ENCODE results near the gene PCBD1. TPM values are rescaled to one million over a fixed set of nuclear protein-coding genes. Genes with fewer than 3 reads are reported as not detected.
A peak's percentile ranks its signal among the peaks of the same experiment; 100 is the strongest.

PCBD1 gene
- total RNA-seq, 1 donor from 2014 or later = 23.9 TPM

GRCh38 chr10:70903262-70903921 lies 15.0 kb upstream of the PCBD1 start:
- TF ChIP-seq CTCF (IDR thresholded peaks at IDR 0.05; ENCODE audit: unreplicated experiment) = peak; percentile 90
- DNase-seq (ENCODE audit: low spot score) = peak; percentile 75
- no peaks in the 10 kb centered on the region for H3K36me3 Mint-ChIP-seq (ENCODE audit: low read depth, unreplicated experiment)
- H3K27me3 Mint-ChIP-seq (ENCODE audit: unreplicated experiment) = peaks cover 9% of the 10 kb centered on the region
- H3K4me3 Mint-ChIP-seq (ENCODE audit: unreplicated experiment) = no peak overlapping the region
- H3K4me1 Mint-ChIP-seq (ENCODE audit: unreplicated experiment) = peaks cover 3% of the 10 kb centered on the region
- no peak overlapping the region for H3K27ac Mint-ChIP-seq (ENCODE audit: unreplicated experiment)
- H3K9me3 Mint-ChIP-seq (ENCODE audit: unreplicated experiment) = no peaks in the 10 kb centered on the region

GRCh38 chr10:70902661-70903261 lies 14.4 kb upstream of the PCBD1 start:
- Mint-ChIP-seq H3K9me3 (ENCODE audit: unreplicated experiment) (no peaks in the 10 kb centered on the region), H3K27ac (ENCODE audit: unreplicated experiment) (no peak overlapping the region), H3K36me3 (ENCODE audit: low read depth, unreplicated experiment) (no peaks in the 10 kb centered on the region), H3K4me1 (ENCODE audit: unreplicated experiment) (peaks cover 3% of the 10 kb centered on the region), H3K4me3 (ENCODE audit: unreplicated experiment) (no peak overlapping the region), H3K27me3 (ENCODE audit: unreplicated experiment) (peaks cover 9% of the 10 kb centered on the region)
- TF ChIP-seq CTCF (IDR thresholded peaks at IDR 0.05; ENCODE audit: unreplicated experiment) = no peak
- no peak for DNase-seq (ENCODE audit: low spot score)

GRCh38 chr10:70901276-70901878 lies 13.0 kb upstream of the PCBD1 start:
- no peak overlapping the region for H3K4me3 Mint-ChIP-seq (ENCODE audit: unreplicated experiment)
- DNase-seq (ENCODE audit: low spot score) = no peak
- H3K36me3 Mint-ChIP-seq (ENCODE audit: low read depth, unreplicated experiment) = no peaks in the 10 kb centered on the region
- no peaks in the 10 kb centered on the region for H3K9me3 Mint-ChIP-seq (ENCODE audit: unreplicated experiment)
- H3K27me3 Mint-ChIP-seq (ENCODE audit: unreplicated experiment) = peaks cover 4% of the 10 kb centered on the region
- H3K4me1 Mint-ChIP-seq (ENCODE audit: unreplicated experiment) = peaks cover 3% of the 10 kb centered on the region
- no peak for TF ChIP-seq CTCF (IDR thresholded peaks at IDR 0.05; ENCODE audit: unreplicated experiment)
- H3K27ac Mint-ChIP-seq (ENCODE audit: unreplicated experiment) = no peak overlapping the region

GRCh38 chr10:70899096-70899495 lies 10.7 kb upstream of the PCBD1 start:
- no peaks in the 10 kb centered on the region for H3K36me3 Mint-ChIP-seq (ENCODE audit: low read depth, unreplicated experiment)
- H3K27ac Mint-ChIP-seq (ENCODE audit: unreplicated experiment) = no peak overlapping the region
- H3K27me3 Mint-ChIP-seq (ENCODE audit: unreplicated experiment) = peaks cover 3% of the 10 kb centered on the region
- peaks cover 4% of the 10 kb centered on the region for H3K9me3 Mint-ChIP-seq (ENCODE audit: unreplicated experiment)
- DNase-seq (ENCODE audit: low spot score) = no peak
- no peak overlapping the region for H3K4me3 Mint-ChIP-seq (ENCODE audit: unreplicated experiment)
- TF ChIP-seq CTCF (IDR thresholded peaks at IDR 0.05; ENCODE audit: unreplicated experiment) = no peak
- peaks cover 3% of the 10 kb centered on the region for H3K4me1 Mint-ChIP-seq (ENCODE audit: unreplicated experiment)

- no peak overlapping the region for H3K4me3 Mint-ChIP-seq (ENCODE audit: unreplicated experiment)
- no peak for DNase-seq (ENCODE audit: low spot score)
- H3K9me3 Mint-ChIP-seq (ENCODE audit: unreplicated experiment) = peaks cover 4% of the 10 kb centered on the region
- no peak for TF ChIP-seq CTCF (IDR thresholded peaks at IDR 0.05; ENCODE audit: unreplicated experiment)
- peaks cover 3% of the 10 kb centered on the region for H3K27me3 Mint-ChIP-seq (ENCODE audit: unreplicated experiment)
- peaks cover 3% of the 10 kb centered on the region for H3K4me1 Mint-ChIP-seq (ENCODE audit: unreplicated experiment)
- H3K36me3 Mint-ChIP-seq (ENCODE audit: low read depth, unreplicated experiment) = no peaks in the 10 kb centered on the region
- H3K27ac Mint-ChIP-seq (ENCODE audit: unreplicated experiment) = no peak overlapping the region
These were observed 10.3 kb upstream of the PCBD1 start for GRCh38 chr10:70898687-70899086.

Data from endothelial cell (in vitro differentiated cells).